Measurements from ENCODE around the gene INPP5J. TPM values are rescaled to one million over a fixed set of nuclear protein-coding genes. Genes with fewer than 3 reads are reported as not detected.
"Not testable (repeated sequence)": the region's sequence is repeated elsewhere in the genome, so short reads cannot be mapped to it uniquely, and the experiment has no call there.

INPP5J gene
- total RNA-seq, 1 experiment from 2014 or later: 0.61 TPM

DNA sequence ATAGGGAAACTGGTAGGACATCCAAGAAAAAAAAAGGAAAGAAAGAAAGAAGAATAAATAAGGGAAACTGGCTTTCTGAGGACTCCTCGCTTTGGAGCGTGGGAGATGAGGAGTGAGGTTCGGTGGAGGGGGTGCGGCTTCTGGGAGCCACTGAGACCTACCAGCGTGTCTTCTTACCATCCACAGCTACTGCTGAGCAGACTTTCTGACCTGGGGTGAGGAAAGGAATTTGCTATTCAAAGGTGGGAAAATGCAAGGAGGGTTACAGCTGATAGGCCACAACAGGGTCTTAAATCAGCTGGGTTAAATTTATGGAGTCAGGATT, 14.9 kb upstream of the INPP5J start:
- no peaks in the 10 kb centered on the region for H3K27me3 Mint-ChIP-seq (ENCODE audit: insufficient read depth, unreplicated experiment)
- peak overlapping the region; percentile 96 for H3K27ac Mint-ChIP-seq (ENCODE audit: low read depth, unreplicated experiment)
- CTCF ChIA-PET: interaction anchor here (0.6 to 4.7 kb wide), 42 partner anchors 9 to 365 kb away, joined by 3 to 62 read pairs (median 5); partner anchors contain the start of genes INPP5J, LIMK2, RNF185 and TUG1
- no TSS peak for BruUV-seq (replicated peaks)
- no peaks in the 10 kb centered on the region for H3K9me3 Mint-ChIP-seq (ENCODE audit: unreplicated experiment)
- POLR2A ChIA-PET: interaction anchor here (0.6 to 3.8 kb wide), 19 partner anchors 9 to 336 kb away, joined by 3 to 21 read pairs (median 7); partner anchors contain the start of genes DRG1, INPP5J, MORC2 and RNF185
- peak overlapping the region; percentile 82 for H3K4me3 Mint-ChIP-seq (ENCODE audit: unreplicated experiment)
- intact Hi-C loops (cut with micrococcal nuclease): loop anchor here (1.0 kb wide), 4 partner anchors 19 to 164 kb away; no protein-coding TSS in a partner anchor
- H3K4me1 Mint-ChIP-seq (ENCODE audit: insufficient read depth, unreplicated experiment): peaks cover 18% of the 10 kb centered on the region
- TF ChIP-seq, protein P1, sequence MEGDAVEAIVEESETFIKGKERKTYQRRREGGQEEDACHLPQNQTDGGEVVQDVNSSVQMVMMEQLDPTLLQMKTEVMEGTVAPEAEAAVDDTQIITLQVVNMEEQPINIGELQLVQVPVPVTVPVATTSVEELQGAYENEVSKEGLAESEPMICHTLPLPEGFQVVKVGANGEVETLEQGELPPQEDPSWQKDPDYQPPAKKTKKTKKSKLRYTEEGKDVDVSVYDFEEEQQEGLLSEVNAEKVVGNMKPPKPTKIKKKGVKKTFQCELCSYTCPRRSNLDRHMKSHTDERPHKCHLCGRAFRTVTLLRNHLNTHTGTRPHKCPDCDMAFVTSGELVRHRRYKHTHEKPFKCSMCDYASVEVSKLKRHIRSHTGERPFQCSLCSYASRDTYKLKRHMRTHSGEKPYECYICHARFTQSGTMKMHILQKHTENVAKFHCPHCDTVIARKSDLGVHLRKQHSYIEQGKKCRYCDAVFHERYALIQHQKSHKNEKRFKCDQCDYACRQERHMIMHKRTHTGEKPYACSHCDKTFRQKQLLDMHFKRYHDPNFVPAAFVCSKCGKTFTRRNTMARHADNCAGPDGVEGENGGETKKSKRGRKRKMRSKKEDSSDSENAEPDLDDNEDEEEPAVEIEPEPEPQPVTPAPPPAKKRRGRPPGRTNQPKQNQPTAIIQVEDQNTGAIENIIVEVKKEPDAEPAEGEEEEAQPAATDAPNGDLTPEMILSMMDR (IDR thresholded peaks at IDR 0.05; ENCODE audit: unreplicated experiment): no peak
- H3K36me3 Mint-ChIP-seq (ENCODE audit: insufficient read depth, unreplicated experiment): peaks cover 7% of the 10 kb centered on the region
- DNase-seq (ENCODE audit: unreplicated experiment): no peak

GRCh38 chr22:31112547-31113091, 10.1 kb upstream of the INPP5J start:
- H3K27me3 Mint-ChIP-seq (ENCODE audit: insufficient read depth, unreplicated experiment); H3K36me3 Mint-ChIP-seq (ENCODE audit: insufficient read depth, unreplicated experiment); H3K27ac Mint-ChIP-seq (ENCODE audit: low read depth, unreplicated experiment); H3K4me1 Mint-ChIP-seq (ENCODE audit: insufficient read depth, unreplicated experiment); DNase-seq (ENCODE audit: unreplicated experiment); BruUV-seq (replicated peaks); H3K4me3 Mint-ChIP-seq (ENCODE audit: unreplicated experiment); H3K9me3 Mint-ChIP-seq (ENCODE audit: unreplicated experiment); intact Hi-C loops (cut with micrococcal nuclease): not testable (repeated sequence)
- ChIA-PET POLR2A (interaction anchor here (0.7 kb wide), 1 partner anchor 136 kb away, joined by 4 read pairs; no protein-coding TSS in a partner anchor), CTCF (interaction anchor here (0.6 to 1.2 kb wide), 2 partner anchors 37 to 429 kb away, joined by 3 to 6 read pairs; no protein-coding TSS in a partner anchor)

DNA sequence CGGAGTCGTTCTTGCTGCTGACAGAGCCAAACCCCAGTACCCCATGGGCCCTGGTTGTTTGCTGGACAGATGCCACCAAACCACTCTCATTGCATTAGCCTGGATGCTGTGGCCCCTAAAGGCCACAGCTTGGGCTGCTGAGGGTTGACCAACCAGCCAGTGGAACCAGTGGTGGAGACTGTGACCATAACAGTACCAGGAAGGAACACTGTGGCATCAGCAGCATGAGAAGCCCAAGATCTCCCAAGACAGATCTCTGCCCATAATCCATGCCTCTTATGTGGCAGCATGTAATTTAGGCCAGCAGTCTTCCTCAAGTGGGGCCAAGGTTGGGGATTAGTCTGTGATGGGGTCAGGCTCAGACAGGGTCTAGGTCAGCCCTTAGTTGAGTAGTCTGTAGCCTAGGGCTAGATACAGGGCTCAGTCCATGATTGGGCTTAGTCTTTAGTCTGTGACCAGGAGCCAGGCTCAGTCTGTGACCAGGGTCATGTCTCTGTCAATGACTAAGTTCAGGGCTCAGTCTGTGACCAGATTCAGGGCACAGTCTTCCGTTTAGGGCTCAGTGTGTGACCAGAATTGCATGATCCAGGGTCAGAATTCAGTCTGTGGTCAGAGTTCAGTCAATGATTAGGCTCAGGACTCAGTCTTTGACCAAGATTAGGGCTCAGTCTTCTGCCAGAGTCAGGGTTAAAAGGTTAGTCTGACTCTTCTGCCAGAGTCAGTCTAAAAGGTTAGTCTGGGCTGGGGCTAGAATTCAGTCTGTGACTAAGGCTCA, 4.5 kb upstream of the INPP5J start:
- ChIA-PET POLR2A (no interaction called here), CTCF (interaction anchor here (0.7 to 2.7 kb wide), 4 partner anchors 10 to 30 kb away, joined by 3 to 19 read pairs (median 4); partner anchors contain the start of gene SELENOM)
- no peaks in the 10 kb centered on the region for H3K27me3 Mint-ChIP-seq (ENCODE audit: insufficient read depth, unreplicated experiment)
- DNase-seq (ENCODE audit: unreplicated experiment): no peak
- no peaks in the 10 kb centered on the region for H3K36me3 Mint-ChIP-seq (ENCODE audit: insufficient read depth, unreplicated experiment)
- TF ChIP-seq, protein P1 (IDR thresholded peaks at IDR 0.05; ENCODE audit: unreplicated experiment): no peak
- H3K27ac Mint-ChIP-seq (ENCODE audit: low read depth, unreplicated experiment): no peak overlapping the region
- no TSS peak for BruUV-seq (replicated peaks)
- no peaks in the 10 kb centered on the region for H3K9me3 Mint-ChIP-seq (ENCODE audit: unreplicated experiment)
- peaks cover 5% of the 10 kb centered on the region for H3K4me1 Mint-ChIP-seq (ENCODE audit: insufficient read depth, unreplicated experiment)
- no peak overlapping the region for H3K4me3 Mint-ChIP-seq (ENCODE audit: unreplicated experiment)
- intact Hi-C loops (cut with micrococcal nuclease): no loop called here

GRCh38 chr22:31119026-31119717, 3.6 kb upstream of the INPP5J start:
- POLR2A ChIA-PET: interaction anchor here (0.7 kb wide), 1 partner anchor 12 kb away, joined by 3 read pairs; the partner anchor contains the start of gene SELENOM
- H3K27ac Mint-ChIP-seq (ENCODE audit: low read depth, unreplicated experiment): no peak overlapping the region
- intact Hi-C loops (cut with micrococcal nuclease): no loop called here

More at GRCh38 chr22:31119026-31119717, 3.6 kb upstream of the INPP5J start:
- no peak overlapping the region for H3K4me3 Mint-ChIP-seq (ENCODE audit: unreplicated experiment)
- no peak for DNase-seq (ENCODE audit: unreplicated experiment)
- no peaks in the 10 kb centered on the region for H3K27me3 Mint-ChIP-seq (ENCODE audit: insufficient read depth, unreplicated experiment)
- TF ChIP-seq, protein P1 (IDR thresholded peaks at IDR 0.05; ENCODE audit: unreplicated experiment): no peak
- BruUV-seq (replicated peaks): no TSS peak
- peaks cover 5% of the 10 kb centered on the region for H3K4me1 Mint-ChIP-seq (ENCODE audit: insufficient read depth, unreplicated experiment)
- no peaks in the 10 kb centered on the region for H3K36me3 Mint-ChIP-seq (ENCODE audit: insufficient read depth, unreplicated experiment)
- CTCF ChIA-PET: interaction anchor here (1.5 kb wide), 1 partner anchor 11 kb away, joined by 6 read pairs; no protein-coding TSS in a partner anchor
- H3K9me3 Mint-ChIP-seq (ENCODE audit: unreplicated experiment): no peaks in the 10 kb centered on the region
